Right kidney (tissue), 1 donor: ENCODE measurements around the gene CD47.

Experiments used
- DNase-seq: peaks from one replicate; pipeline ENCODE4 v3.0.0-alpha.2; 2016

The CD47 gene

GRCh38 chr3:108013141-108014055 is 77.4 kb downstream of the CD47 start:
- no peak for DNase-seq

GRCh38 chr3:108012304-108012703 is 78.5 kb downstream of the CD47 start:
- no peak for DNase-seq

GRCh38 chr3:108011616-108012015 is 79.2 kb downstream of the CD47 start:
- no peak for DNase-seq

GRCh38 chr3:108008931-108009639 is 81.7 kb downstream of the CD47 start:
- DNase-seq = no peak

- DNase-seq = no peak
Observed at GRCh38 chr3:108008106-108008505, 82.7 kb downstream of the CD47 start.

GRCh38 chr3:108006881-108007331 is 83.9 kb downstream of the CD47 start:
- no peak for DNase-seq

GRCh38 chr3:108006077-108006771 is 84.6 kb downstream of the CD47 start:
- DNase-seq = peak; percentile 13

GRCh38 chr3:108004647-108005046 is 86.2 kb downstream of the CD47 start:
- DNase-seq = no peak

GRCh38 chr3:108001457-108001856 is 89.4 kb downstream of the CD47 start:
- DNase-seq = no peak

GRCh38 chr3:107999215-107999775 is 91.5 kb downstream of the CD47 start:
- DNase-seq = no peak

GRCh38 chr3:107997671-107998070 is 93.2 kb downstream of the CD47 start:
- DNase-seq = no peak

- no peak for DNase-seq
Observed at GRCh38 chr3:107995823-107996222, 95.0 kb downstream of the CD47 start.

GRCh38 chr3:107994956-107995715 is 95.7 kb downstream of the CD47 start:
- DNase-seq = no peak

- no peak for DNase-seq
Observed at GRCh38 chr3:107994181-107994580, 96.7 kb downstream of the CD47 start.

- DNase-seq = no peak
Observed at GRCh38 chr3:107993771-107994170, 97.1 kb downstream of the CD47 start.
